NCI-H510A treated with DMSO at 0.1 percent for 48 hours (cell line): ENCODE data around the gene KRT75.
"Not testable (repeated sequence)": the region's sequence is repeated elsewhere in the genome, so short reads cannot be mapped to it uniquely, and the experiment has no call there.

Source experiments
- DNase-seq: peaks from one replicate; lab custom pipeline; 2025; lab: John Stamatoyannopoulos, UW

The KRT75 gene

DNA sequence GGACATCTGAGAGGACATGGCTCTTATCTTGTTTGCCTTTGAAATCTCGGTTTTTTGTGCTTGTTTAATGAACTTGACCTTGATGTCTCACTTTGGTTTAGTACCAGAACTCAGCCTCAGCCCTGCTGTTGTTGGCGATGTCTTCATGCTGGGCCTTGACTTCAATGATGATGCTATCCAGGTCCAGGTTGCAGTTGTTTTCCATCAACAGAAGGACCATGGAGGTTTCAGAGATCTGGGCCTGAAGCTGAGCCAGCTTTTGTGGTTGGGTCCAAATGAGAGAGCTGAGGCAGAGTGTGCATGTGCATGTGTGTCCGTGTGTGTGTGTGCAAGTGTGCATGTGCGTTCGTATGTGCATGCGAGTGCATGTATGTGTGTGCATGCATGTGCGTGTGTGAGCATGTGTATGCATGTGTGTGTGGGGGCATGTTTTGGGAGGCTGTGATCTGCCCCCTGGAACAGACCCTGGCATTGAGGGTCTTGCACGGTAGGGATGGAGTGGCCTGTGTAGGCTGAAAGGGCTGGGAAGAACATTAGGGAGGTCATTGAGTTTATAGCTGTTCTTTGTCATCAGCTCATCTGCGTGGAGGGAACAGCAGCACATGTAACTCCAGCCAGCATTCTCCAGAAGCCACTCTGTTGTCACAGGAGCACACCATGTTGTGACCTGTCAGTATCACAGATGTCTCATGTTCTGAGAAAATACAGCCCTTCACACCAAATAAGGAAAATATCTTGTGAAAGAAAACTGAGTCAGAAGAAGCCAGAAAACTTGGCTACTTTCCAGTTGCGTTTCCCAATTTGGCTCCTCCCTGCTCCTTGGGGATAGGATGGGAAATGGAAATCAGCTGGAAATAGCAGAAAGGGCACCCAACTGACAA lies 18.1 kb downstream of the KRT75 start:
- no peak for DNase-seq

DNA sequence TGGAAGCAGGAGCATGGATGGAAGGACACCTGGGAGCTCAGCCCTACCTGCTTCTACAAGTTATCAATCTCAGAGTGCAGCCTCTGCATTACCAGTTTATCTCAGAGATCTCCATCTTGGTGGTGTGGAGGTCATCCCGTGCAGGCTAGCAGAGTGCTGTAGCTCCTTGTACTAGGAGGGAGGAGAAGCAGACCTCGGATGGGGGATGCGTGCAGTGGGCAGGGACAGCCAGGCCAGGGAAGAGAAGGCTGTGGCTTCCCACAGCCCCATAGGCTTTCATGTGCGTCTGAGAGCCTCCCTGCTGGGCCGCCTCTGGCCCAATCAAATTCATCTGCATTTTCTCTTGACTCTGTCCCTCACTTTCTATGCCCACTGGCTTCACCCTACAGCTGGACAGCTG lies 19.2 kb downstream of the KRT75 start:
- no peak for DNase-seq

DNA sequence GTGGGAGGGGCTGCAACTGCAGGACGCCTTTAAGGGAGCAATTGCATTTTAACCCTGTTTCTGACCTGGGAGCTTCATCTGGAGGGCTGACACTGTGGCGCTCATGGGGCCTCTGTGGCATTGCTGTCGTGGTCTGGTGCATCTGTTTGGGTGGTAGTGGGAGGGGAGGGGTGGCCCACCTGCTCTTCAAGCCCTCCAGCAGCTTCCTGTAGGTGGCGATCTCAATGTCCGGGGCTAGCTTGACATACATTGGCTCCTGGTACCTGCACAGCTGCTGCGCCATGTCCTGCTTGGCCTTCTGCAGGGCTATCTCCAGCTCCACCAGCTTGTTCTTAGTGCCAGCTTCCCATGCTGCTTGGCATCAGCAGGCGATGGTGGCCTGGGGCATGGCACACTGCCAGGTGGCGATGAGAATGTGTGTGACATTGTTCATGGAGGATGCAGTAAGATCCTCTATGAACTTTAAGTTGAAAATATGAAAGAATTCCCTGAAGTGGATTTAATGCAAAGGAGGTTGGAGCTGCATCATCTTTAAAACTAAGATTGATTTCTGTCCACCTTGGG lies 20.3 kb downstream of the KRT75 start:
- DNase-seq = no peak

DNA sequence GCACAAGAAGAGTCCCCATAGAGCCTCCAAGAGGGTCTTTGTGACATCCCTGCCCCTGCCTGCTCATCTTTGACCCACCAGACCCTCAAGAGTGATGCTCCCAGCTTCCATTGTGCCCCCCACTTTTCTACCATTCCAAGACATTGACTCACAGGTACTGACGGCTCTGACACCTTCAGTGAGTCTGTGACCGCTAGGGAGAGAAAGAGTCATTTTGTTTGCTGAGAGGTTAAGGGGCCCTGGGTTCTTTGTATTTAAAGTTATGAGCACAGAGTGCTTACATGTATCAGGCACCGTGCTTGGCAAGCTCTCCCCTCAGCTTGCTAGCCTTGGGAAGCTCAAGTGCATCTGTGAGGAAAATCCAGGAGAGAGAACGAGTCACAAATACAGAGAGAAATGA lies 21.0 kb downstream of the KRT75 start:
- DNase-seq = no peak

DNA sequence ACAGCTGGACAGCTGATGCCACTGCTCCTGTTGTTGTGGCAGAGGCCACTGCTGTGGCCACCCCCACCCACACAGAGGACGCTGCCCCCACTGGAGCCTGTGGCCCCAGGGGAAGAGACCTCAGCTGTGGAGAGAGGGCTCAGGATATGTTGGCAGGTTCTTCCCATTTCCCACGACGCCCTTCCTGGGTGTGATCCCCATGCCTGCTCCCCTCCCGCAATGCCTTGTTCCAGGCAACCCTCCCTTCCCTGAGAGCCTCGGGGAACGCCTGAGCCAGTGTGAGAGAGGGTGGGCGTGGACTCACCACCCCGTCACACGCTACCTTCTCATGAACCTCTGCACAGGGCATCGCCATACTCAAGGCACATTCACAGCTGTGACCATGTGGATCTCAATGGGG lies 22.4 kb downstream of the KRT75 start:
- DNase-seq = no peak

DNA sequence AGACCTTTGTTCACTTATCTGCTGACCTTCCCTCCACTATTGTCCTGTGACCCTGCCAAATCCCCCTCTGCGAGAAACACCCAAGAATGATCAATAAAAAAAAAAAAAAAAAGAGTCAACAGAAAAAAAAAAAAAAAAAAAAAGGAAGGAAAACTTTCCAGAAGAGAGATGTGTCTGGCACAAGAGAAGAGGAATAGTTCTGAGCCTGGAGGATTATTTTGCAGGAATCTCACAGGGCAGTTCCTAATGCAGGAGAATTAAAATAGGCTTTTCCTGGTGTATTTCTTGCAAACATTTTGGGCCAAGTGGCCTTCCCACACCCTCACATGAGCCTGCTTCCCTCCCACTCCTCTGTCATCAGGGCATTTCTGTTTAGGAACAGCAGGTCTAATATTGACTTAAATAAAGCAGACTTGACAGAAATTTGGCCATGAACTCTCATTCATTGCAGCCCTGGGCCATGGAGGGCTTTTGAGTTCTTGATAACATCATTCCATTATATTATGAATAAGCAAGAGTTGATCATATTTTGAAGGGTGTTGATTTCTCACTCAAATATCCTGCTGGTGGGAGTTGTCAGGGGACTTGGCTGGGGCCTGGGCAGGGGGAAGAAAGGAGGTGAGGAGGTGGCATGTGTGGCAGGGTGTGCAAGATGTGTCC lies 23.5 kb downstream of the KRT75 start:
- DNase-seq = not testable (repeated sequence)

DNA sequence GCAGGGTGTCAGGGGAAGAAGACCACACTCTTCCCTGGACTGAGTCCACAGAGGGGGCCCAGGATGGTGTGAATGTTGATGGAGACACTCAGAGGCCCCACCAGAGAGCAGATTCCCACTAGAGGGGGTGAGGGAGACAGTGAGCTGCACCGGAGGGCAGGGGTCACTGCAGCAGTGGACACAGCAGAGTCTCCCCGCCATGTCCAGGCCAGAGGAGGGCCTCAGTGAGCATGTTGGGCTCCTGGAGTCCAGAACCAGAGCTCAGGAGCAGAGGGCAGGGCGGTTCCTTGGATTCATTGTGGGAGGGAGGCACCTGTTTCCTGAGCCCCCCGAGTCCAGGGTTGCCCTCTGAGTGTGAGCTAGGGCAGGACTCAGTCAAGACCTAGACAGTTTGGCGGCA lies 26.3 kb downstream of the KRT75 start:
- DNase-seq = no peak

DNA sequence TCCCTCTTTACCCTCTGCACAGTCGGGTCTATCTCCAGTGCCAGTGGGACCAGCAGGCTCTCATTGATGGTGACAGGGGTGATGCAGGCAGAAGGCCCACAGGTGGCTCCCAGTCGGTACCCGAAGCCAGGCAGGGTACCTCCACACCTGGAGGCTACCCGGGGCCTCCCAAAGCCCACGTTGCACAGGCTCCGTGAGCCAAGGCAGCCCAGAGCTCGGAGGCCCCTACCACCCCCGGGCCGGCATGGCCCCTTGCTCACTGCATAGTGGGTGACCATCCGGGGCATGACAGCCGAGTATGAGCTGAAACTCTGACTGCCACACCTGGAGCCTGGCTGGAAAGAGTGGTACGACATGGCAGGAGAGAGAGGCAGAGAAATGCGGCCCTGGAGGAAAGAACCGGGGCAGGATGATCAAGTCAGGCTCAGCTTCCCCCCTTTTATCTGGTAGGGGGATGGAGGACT lies 28.2 kb downstream of the KRT75 start, which contains the start of gene KRT82:
Gene KRT82, minus strand, starts transcription at position 414 of the 464 bp plus-strand sequence. Its CDS starts 58 bp downstream, at position 356.
- DNase-seq = no peak

DNA sequence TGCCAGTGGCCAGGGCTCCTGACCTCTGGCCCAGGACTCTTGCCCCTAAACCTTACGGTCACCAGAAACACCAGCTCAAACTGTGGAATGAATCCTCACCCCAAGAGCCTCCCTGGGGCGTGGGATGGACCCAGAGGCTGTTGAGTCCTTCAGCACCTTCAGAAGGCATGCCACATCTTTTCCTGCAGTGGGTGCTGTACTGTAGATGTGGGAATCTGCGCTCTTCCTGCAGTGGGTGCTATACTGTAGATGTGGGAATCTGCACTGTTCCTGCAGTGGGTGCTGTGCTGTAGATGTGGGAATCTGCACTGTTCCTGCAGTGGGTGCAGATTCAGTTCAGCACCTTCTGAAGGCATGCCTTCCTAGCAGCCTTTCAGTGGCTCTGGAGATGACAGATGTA lies 29.2 kb downstream of the KRT75 start:
- no peak for DNase-seq

DNA sequence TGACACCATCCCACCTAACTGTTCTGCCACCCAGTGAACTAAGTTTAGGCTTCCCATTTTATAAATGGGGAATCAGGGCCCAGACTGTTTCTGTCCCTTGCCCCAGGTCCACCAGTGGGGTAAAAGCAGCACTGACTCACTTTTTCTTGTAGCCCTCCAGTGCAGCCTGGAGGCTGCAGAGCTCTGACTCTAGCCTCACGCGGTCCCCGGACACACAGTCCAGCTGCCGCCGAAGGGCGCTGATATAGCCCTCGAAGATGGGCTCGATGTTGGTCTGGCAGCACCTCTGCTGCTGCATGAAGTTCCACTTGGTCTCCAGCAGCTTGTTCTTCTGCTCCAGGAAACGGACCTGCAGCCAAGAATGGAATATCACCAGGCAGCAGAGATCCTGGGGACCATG lies 30.6 kb downstream of the KRT75 start:
- no peak for DNase-seq

DNA sequence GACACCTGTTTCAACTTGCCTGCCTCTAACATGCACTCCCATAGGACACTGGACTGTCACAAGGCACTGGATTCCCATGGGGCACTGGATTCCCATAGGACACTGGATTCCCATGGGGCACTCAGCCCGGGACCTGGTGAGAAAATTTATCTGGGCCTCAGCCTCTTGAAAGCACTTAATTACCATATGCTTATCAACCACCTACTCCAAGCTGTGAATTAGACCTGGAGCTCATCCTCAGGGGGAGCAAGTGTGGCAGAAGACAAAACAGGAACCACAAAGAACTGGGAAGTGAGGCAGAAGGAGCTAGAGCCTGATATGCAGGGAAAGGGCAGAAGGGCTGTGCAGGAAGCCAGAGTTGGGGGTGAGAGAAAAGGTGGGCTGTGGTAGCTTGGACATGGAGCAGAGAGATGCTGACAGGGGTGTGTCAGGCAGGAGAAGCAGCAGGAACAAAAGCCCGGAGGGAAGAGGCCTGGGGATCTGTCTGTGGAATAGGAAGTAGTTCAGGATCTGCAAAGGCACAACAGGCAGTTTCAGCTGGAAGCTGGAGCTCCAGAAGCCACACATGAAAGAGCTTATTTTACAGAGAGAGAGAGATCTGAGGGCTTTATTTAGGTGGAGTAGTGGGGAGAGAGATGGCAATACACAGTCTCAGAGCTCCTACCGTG lies 31.2 kb downstream of the KRT75 start:
- DNase-seq = no peak

DNA sequence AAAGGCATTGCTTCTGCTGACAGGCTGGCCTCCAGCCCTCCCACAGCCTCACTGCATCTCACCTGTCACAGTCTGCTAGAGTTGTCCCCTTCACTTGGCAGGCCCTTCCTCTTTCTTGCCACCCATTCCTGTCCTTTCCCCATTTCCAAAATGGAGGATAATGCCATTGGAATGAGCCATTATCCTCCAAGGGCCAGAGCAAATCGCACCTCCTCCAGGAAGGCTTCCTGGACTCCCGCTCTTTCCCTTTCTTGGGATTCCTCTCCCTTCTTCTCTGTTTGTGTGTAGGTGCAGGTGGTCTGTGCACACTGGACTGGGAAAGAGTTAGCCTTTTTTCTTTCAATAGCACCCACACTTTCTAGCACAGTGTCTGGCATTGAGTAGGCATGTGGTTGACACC lies 31.8 kb downstream of the KRT75 start:
- DNase-seq = no peak

DNA sequence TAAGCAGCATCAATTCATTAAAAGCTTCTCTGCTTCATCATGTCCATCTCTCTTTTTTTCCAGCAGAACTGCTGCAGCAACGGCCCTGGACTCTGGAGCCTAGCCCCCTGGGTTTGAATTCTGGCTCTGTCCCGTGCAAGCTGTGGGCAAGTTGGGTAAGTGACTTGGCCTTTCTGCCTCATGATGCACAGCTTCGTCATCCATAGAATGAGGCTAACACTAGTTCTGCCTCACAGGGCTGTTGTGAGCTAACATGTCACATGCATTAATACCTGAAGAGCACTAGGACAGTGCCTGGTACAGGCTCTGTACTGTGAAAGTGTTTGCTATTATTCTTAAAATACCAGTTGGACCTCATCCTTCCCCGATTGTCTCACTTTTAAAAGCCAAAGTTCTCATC lies 32.2 kb downstream of the KRT75 start:
- no peak for DNase-seq

DNA sequence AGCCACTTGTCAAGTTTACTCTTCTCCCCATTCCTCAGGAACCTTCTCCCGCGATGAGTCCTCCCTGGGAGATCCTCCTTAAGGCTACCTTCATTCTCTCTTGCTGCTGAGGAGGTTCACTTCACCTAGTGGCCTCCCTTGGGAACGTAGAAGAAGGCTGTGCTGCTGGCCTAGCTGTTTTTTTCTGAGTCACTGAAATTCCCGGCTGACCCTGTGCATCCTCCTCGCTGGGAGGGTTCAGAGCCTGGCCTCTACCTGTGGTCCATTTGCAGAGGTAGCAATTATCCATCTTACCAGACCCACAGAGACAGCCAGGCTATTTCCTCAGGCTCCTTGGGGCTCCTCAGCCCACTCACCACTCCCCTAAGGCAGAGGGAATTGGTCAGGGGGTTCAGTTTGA lies 32.6 kb downstream of the KRT75 start:
- DNase-seq = no peak

DNA sequence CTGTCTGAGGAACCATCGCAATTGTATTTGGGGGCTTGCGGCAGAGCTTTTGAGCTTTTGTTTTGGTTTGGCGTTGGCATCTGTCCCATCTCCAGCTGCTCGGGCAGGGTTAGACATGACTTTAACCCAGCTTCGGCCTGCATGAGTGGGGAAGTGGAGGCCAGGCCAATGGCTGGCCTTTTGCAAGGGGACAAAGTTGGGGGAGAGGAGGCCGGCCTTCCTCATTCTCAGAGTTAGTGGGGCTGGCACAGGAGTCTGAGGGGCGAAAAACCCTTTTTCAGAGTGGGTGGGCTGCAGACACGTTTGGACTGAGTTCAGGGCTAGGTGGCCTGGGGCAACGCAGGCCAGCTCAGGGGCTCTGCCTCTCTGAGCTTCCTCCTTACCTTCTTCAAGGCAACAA lies 33.3 kb downstream of the KRT75 start:
- DNase-seq = no peak

DNA sequence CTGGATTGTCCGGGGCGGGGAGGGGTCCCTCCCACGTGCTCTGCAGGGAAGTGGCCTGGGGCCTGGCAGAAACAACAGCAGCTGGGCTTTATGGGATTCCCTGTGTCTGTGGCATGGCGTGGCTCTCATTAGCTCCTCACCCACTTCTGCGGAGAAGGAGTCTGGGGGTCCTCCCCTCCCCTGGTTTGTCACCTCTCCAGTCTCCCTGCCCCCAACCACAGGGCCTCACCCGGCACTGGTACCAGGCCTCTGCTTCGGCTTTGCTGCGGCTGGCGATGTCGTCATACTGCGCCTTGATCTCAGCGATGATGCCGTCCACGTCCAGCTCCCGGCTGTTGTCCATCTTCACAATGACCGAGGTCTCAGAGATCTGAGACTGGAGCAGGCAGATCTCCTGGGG lies 34.4 kb downstream of the KRT75 start:
- no peak for DNase-seq

DNA sequence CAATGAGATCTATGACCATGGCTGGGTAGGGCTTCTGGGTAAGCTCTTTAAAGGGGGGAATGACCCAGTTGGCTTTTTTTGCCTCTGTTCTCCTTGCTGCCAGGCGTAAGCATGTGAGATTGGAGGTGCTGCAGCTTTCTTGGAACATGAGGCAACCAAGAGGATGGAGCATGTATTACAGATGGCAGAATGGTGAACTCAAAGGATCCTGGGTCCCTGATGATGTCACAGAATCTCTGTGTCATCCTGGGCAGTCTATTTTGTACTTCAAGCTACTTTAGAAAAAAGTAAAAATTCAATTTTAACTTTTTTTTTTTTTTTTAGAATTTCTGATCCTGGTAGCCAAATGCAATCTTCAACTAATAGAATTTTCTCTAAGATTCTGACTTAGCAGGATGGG lies 36.0 kb downstream of the KRT75 start:
- no peak for DNase-seq

DNA sequence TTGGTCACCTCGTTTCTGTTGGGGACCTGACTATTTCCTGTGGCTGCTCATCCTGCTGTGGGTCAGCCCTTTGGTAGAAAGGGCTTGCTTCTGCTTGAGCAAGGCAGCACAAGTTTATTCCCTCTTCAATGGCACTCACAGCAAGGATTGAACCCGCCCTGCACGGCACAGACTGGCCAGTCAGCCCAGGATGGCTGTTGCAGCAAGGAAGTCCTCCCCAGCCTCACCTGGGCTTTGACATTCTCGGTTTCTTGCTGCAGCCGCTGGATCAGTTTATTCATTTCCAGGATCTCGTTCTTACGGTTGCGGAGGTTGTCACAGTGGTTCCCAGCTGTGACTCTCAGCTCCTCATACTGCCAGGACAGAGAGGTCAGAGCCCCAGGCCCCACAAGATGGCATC lies 37.5 kb downstream of the KRT75 start:
- DNase-seq = no peak

DNA sequence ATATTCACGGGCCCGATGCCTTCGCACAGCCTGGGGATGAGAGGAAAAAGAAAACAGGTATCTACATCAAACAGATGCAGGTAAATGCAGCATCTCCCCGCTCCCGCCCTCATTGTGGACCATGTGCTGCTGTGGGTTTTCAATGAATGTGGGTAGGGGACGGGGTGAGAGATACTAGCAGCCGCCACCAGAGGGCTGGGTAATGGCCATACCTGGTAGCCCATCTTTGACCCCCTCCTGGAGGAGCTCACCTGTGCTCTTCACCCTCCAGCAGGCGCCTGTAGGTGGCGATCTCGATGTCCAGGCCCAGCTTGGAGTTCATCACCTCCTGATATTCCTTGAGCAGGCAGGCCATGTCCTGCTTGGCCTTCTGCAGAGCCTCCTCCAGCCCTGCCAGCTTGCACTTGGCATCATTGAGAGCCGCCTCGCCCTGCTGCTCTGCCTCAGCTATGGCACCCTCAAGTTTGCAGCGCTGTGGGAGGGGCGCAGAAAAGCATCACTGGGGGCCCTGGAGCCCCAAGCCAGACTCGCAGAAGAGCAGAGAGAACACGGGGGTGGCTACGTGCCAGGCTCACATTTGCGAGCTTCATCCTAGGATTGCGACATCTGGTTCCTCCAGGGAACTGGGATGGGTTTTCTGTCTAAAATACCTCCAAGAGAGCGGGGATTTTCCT lies 38.3 kb downstream of the KRT75 start:
- peak; percentile 31 for DNase-seq

DNA sequence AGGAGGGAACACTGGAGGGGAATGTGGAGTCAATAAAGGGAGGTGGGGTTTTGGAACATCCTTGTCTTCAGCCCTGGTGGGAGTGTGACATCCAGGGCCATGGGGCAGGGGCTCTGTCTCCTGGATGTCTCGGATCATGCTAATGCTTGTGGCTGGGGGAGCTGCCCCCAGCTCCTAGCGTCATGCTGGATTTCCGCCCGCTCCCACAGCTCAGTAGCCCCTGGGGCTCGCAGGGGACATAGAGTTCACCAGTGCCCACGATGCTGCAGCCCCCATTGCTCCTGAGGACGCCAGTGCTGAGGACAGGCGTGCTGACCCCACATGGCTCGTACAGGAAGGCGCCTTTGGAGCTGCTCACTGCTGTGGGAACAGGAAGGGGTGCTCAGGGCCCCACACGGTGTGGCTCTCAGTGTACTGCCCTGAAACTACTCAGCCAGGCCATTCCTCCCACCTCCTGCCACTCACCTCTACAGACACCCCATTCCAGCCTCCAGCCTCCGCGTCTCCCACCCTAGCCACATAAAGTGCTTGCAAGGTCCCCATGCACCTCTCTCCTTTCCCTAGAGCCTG lies 39.2 kb downstream of the KRT75 start:
- no peak for DNase-seq

DNA sequence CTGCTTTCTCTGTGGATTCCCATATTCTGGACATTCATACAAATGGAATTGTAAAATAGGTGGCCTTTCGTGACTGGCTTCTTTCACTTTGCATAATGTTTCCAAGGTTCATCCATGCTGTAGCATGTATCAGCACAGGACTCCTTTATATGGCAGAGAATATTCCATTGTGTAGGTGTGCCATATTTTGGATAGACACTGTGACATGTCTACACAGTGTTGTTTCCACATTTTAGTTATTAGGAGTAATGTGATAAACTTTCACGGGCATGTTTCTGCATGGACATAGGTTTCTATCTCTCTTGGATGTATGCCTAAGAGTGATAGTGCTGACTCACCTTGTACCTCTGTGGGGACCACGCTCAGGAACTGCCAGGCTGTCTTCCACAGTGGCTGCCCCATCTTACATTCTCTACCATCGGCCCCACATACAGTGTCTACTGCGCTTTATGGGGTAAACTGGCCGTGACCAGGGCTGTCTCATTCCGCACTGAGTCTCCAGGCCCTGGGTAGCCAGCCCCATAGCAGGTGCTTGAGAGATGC lies 41.6 kb downstream of the KRT75 start:
- no peak for DNase-seq
